Neural cell (in vitro differentiated cells): ENCODE measurements around the gene MSL2. TPM values are rescaled to one million over a fixed set of nuclear protein-coding genes. Genes with fewer than 3 reads are reported as not detected.

Source experiments
- H2AFZ ChIP-seq: fragments of 200-600, 300-800 bp; sonication (generic), shearing (Covaris generic); 2 replicates; pipeline ENCODE4 v1.6.0; 2014; ENCODE audit warnings: low read depth, mild to moderate bottlenecking, antibody characterized with exemption, low read length, moderate library complexity
- H3F3A ChIP-seq: fragments of 200-600 bp; shearing (Covaris generic); 2 replicates; pipeline ENCODE4 v1.6.1; 2016; ENCODE audit warnings: mild to moderate bottlenecking, moderate library complexity, mixed read lengths, antibody characterized with exemption, low read length; ENCODE audit not compliant: insufficient read depth, poor library complexity, severe bottlenecking
- H3K27ac ChIP-seq: fragments of 200-600, 300-800 bp; sonication (generic), shearing (Covaris generic); 2 replicates; pipeline ENCODE4 v1.5.1; 2014; ENCODE audit warnings: mild to moderate bottlenecking, low read length, moderate library complexity
- H3K27me3 ChIP-seq: fragments of 300-800, 200-600 bp; sonication (generic), shearing (Covaris generic); 2 replicates; pipeline ENCODE4 v1.6.0; 2014; ENCODE audit warnings: mild to moderate bottlenecking, low read depth, low read length, moderate library complexity; ENCODE audit not compliant: insufficient read depth
- H3K36me3 ChIP-seq: fragments of 300-800, 200-600 bp; sonication (generic), shearing (Covaris generic); 2 replicates; pipeline ENCODE4 v1.5.1; 2014; ENCODE audit warnings: mild to moderate bottlenecking, antibody characterized with exemption, low read length, moderate library complexity; ENCODE audit not compliant: insufficient read depth
- H3K4me2 ChIP-seq: fragments of 300-800, 200-600 bp; sonication (generic), shearing (Covaris generic); 2 replicates; pipeline ENCODE4 v1.6.0; 2014; ENCODE audit warnings: mild to moderate bottlenecking, low read length
- H3K4me3 ChIP-seq: fragments of 300-800, 200-600 bp; sonication (generic), shearing (Covaris generic); 2 replicates; pipeline ENCODE4 v1.5.1; 2014; ENCODE audit warnings: mild to moderate bottlenecking, low read length, moderate library complexity
- H3K79me2 ChIP-seq: fragments of 200-600 bp; shearing (Covaris generic); replicated peaks from 2 replicates; pipeline ENCODE4 v1.6.0; 2014; ENCODE audit warnings: mild to moderate bottlenecking, low read length, moderate library complexity; ENCODE audit not compliant: insufficient read depth
- H3K9ac ChIP-seq: fragments of 300-800, 200-600 bp; sonication (generic), shearing (Covaris generic); 2 replicates; pipeline ENCODE4 v1.6.1; 2016; ENCODE audit warnings: mild to moderate bottlenecking, low read length, mixed read lengths
- H3K9me2 ChIP-seq: fragments of 200-600 bp; shearing (Covaris generic); 2 replicates; pipeline ENCODE4 v1.6.1; 2016; ENCODE audit warnings: mild to moderate bottlenecking, low read length, mixed read lengths; ENCODE audit not compliant: insufficient read depth
- H3K9me3 ChIP-seq: fragments of 200-600, 300-800 bp; sonication (generic), shearing (Covaris generic); 2 replicates; pipeline ENCODE4 v1.6.1; 2016; ENCODE audit warnings: mild to moderate bottlenecking, mixed run types, low read length, moderate library complexity, mixed read lengths
- H4K20me1 ChIP-seq: fragments of 200-600 bp; shearing (Covaris generic); 2 replicates; pipeline ENCODE4 v1.6.1; 2016; ENCODE audit warnings: mild to moderate bottlenecking, mixed run types; ENCODE audit not compliant: insufficient read depth
- CTCF ChIP-seq: fragments of 450-650 bp; IDR thresholded peaks from 2 replicates; pipeline ENCODE4 v1.5.1; 2014; ENCODE audit warnings: antibody characterized with exemption, mild to moderate bottlenecking, moderate library complexity; ENCODE audit not compliant: poor library complexity, severe bottlenecking
- EP300 ChIP-seq: fragments of 450-650 bp; conservative IDR thresholded peaks from 2 replicates; pipeline ENCODE4 v1.6.1; 2014; ENCODE audit warnings: antibody characterized with exemption, mild to moderate bottlenecking, moderate library complexity; ENCODE audit not compliant: poor library complexity, severe bottlenecking
- EZH2 ChIP-seq: fragments of 200-600, 300-800 bp; shearing (Covaris generic), sonication (generic); IDR thresholded peaks from 2 replicates; pipeline ENCODE4 v1.6.1; 2014; ENCODE audit warnings: antibody characterized with exemption, low read length, borderline replicate concordance, mild to moderate bottlenecking; ENCODE audit not compliant: insufficient read depth, poor library complexity, severe bottlenecking
- MXI1 ChIP-seq: fragments of 450-650 bp; conservative IDR thresholded peaks from 2 replicates; pipeline ENCODE4 v1.6.1; 2014; ENCODE audit warnings: antibody characterized with exemption, mild to moderate bottlenecking; ENCODE audit not compliant: poor library complexity, severe bottlenecking
- POLR2AphosphoS5 ChIP-seq: IDR thresholded peaks from 2 replicates; pipeline ENCODE4 v1.6.1; 2012
- RAD21 ChIP-seq: fragments of 450-650 bp; conservative IDR thresholded peaks from 2 replicates; pipeline ENCODE4 v1.6.1; 2014; ENCODE audit warnings: antibody characterized with exemption, mild to moderate bottlenecking, moderate library complexity
- TAF1 ChIP-seq: IDR thresholded peaks from 2 replicates; pipeline ENCODE4 v1.6.1; 2012; ENCODE audit warnings: low read depth
- polyA plus RNA-seq: library from polyadenylated mRNA; depleted of rRNA; stranded (reverse); fragments of >200 nt; gene quantifications from 2 replicates; pipeline ENCODE4 v1.2.3, GENCODE V29; 2014
- TF ChIP-seq, protein P1 (sequence below): IDR thresholded peaks from 2 replicates; pipeline ENCODE4 v1.6.1; 2012; ENCODE audit warnings: borderline replicate concordance

Gene MSL2
- polyA plus RNA-seq, 1 donor from 2014 or later: 12.8 TPM

GRCh38 chr3:136189859-136190617 lies 6.1 kb downstream of the MSL2 start:
- H3K9ac ChIP-seq: no peak overlapping the region
- no peaks in the 10 kb centered on the region for H3K36me3 ChIP-seq
- no peaks in the 10 kb centered on the region for H3F3A ChIP-seq
- no peak overlapping the region for H3K27ac ChIP-seq
- TF ChIP-seq EZH2: no peak
- no peak for TF ChIP-seq MXI1
- TF ChIP-seq POLR2AphosphoS5: no peak
- TF ChIP-seq, protein P1, sequence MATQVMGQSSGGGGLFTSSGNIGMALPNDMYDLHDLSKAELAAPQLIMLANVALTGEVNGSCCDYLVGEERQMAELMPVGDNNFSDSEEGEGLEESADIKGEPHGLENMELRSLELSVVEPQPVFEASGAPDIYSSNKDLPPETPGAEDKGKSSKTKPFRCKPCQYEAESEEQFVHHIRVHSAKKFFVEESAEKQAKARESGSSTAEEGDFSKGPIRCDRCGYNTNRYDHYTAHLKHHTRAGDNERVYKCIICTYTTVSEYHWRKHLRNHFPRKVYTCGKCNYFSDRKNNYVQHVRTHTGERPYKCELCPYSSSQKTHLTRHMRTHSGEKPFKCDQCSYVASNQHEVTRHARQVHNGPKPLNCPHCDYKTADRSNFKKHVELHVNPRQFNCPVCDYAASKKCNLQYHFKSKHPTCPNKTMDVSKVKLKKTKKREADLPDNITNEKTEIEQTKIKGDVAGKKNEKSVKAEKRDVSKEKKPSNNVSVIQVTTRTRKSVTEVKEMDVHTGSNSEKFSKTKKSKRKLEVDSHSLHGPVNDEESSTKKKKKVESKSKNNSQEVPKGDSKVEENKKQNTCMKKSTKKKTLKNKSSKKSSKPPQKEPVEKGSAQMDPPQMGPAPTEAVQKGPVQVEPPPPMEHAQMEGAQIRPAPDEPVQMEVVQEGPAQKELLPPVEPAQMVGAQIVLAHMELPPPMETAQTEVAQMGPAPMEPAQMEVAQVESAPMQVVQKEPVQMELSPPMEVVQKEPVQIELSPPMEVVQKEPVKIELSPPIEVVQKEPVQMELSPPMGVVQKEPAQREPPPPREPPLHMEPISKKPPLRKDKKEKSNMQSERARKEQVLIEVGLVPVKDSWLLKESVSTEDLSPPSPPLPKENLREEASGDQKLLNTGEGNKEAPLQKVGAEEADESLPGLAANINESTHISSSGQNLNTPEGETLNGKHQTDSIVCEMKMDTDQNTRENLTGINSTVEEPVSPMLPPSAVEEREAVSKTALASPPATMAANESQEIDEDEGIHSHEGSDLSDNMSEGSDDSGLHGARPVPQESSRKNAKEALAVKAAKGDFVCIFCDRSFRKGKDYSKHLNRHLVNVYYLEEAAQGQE: no peak
- TF ChIP-seq CTCF: no peak
- no peak overlapping the region for H3K4me3 ChIP-seq
- H4K20me1 ChIP-seq: peaks cover 27% of the 10 kb centered on the region
- H3K9me3 ChIP-seq: no peaks in the 10 kb centered on the region
- no peaks in the 10 kb centered on the region for H3K9me2 ChIP-seq
- peaks cover 97% of the 10 kb centered on the region for H3K79me2 ChIP-seq
- no peak overlapping the region for H3K4me2 ChIP-seq
- no peak overlapping the region for H2AFZ ChIP-seq
- H3K27me3 ChIP-seq: no peaks in the 10 kb centered on the region

GRCh38 chr3:136189043-136189442 lies 7.1 kb downstream of the MSL2 start:
- Histone ChIP-seq H3K9ac (no peak overlapping the region), H2AFZ (no peak overlapping the region), H3K4me2 (no peak overlapping the region), H4K20me1 (peaks cover 17% of the 10 kb centered on the region), H3K27ac (no peak overlapping the region), H3K9me3 (no peaks in the 10 kb centered on the region), H3F3A (no peaks in the 10 kb centered on the region), H3K9me2 (no peaks in the 10 kb centered on the region), H3K27me3 (no peaks in the 10 kb centered on the region), H3K4me3 (no peak overlapping the region), H3K36me3 (no peaks in the 10 kb centered on the region), H3K79me2 (peaks cover 97% of the 10 kb centered on the region)
- TF ChIP-seq MXI1: no peak
- TF ChIP-seq TAF1: no peak
- TF ChIP-seq EZH2: no peak
- no peak for TF ChIP-seq RAD21
- TF ChIP-seq EP300: no peak
- TF ChIP-seq, protein P1: no peak
